Naive B cell (primary cell): Measurements from ENCODE around the gene EEF1B2. TPM values are rescaled to one million over a fixed set of nuclear protein-coding genes. Genes with fewer than 3 reads are reported as not detected.
"Not testable (repeated sequence)": the region's sequence is repeated elsewhere in the genome, so short reads cannot be mapped to it uniquely, and the experiment has no call there.

Experiments used
- ATAC-seq, 2 donors: fragments of 150-1000 bp; cut with Tn5 transposase; 2 replicates each; pipeline ENCODE4 v1.10.0; 2021; ENCODE audit warnings: low read depth in 2 of 2, mild to moderate bottlenecking in 2 of 2, moderate library complexity in 2 of 2
- DNase-seq: peaks from one replicate; pipeline ENCODE4 v3.0.0; 2022
- H3K27ac Mint-ChIP-seq, 6 donors: one replicate each; pipeline ENCODE4 v1.8.0; 2020 to 2022; ENCODE audit warnings: mild to moderate bottlenecking in 6 of 6, mixed read lengths in 6 of 6, moderate library complexity in 5 of 6, inconsistent platforms in 2 of 6
- H3K27me3 Mint-ChIP-seq, 3 donors: one replicate each; pipeline ENCODE4 v1.8.0; 2021 to 2022; ENCODE audit warnings: mixed read lengths in 3 of 3, mild to moderate bottlenecking in 1 of 3
- H3K36me3 Mint-ChIP-seq, 2 donors: one replicate each; pipeline ENCODE4 v1.8.0; 2020 to 2022; ENCODE audit warnings: mixed read lengths in 2 of 2, inconsistent platforms in 1 of 2, mild to moderate bottlenecking in 1 of 2
- H3K4me1 Mint-ChIP-seq, 3 donors: one replicate each; pipeline ENCODE4 v1.8.0; 2020 to 2022; ENCODE audit warnings: mixed read lengths in 3 of 3, inconsistent platforms in 1 of 3, mild to moderate bottlenecking in 1 of 3, moderate library complexity in 1 of 3
- H3K4me3 Mint-ChIP-seq, 8 donors: one replicate each; pipeline ENCODE4 v1.8.0; 2020 to 2022; ENCODE audit warnings: mild to moderate bottlenecking in 8 of 8, mixed read lengths in 8 of 8, moderate library complexity in 8 of 8, inconsistent platforms in 2 of 8
- H3K9me3 Mint-ChIP-seq, 7 donors: one replicate each; pipeline ENCODE4 v1.8.0; 2020 to 2022; ENCODE audit warnings: mixed read lengths in 7 of 7, mild to moderate bottlenecking in 5 of 7, inconsistent platforms in 2 of 7, moderate library complexity in 1 of 7
- polyA plus RNA-seq, 6 donors: library from polyadenylated mRNA; unstranded; fragments of 300-500 nt; fragmentation: Illumina TruSeq; gene quantifications; one replicate each; pipeline ENCODE4 v1.2.3, GENCODE V29; 2021; ENCODE audit warnings: low read depth in 6 of 6

EEF1B2 gene
- polyA plus RNA-seq, 6 donors from 2014 or later, result 884 to 1,277 (median 1,025) TPM

- Mint-ChIP-seq H3K4me1 (no peaks in the 10 kb centered on the region), H3K4me3 (no peak overlapping the region), H3K9me3 (no peaks in the 10 kb centered on the region), H3K27me3 (peaks cover 0 to 6% (median 0%) of the 10 kb centered on the region in 3 donors), H3K27ac (no peak overlapping the region), H3K36me3 (no peaks in the 10 kb centered on the region)
- no peak for ATAC-seq
- DNase-seq, result no peak
Observed at GRCh38 chr2:206176121-206176520, 16.4 kb downstream of the EEF1B2 start.

DNA sequence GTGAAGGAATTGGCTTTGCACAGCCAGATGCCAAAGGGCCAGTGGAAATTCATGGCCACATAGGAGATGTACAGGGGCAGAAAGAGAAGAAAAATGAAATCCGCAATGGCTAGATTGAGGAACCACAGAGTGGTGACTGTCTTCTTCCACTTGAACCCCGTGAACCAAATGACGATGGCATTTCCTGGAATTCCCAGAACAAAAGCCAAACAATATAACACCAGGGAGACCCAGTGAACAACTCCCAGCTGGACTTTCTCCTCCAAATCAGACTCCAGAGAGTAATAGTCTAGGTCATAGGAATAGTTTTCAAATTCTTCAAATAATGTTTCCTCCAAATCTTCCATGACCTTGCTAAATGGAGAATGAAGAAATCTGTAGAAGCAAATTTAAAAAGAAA, 17.2 kb downstream of the EEF1B2 start:
- DNase-seq (no peak), ATAC-seq (no peak)

GRCh38 chr2:206181526-206181925, 21.8 kb downstream of the EEF1B2 start:
- H3K4me3 Mint-ChIP-seq, H3K36me3 Mint-ChIP-seq, H3K9me3 Mint-ChIP-seq, H3K4me1 Mint-ChIP-seq, H3K27ac Mint-ChIP-seq, ATAC-seq, DNase-seq: not testable (repeated sequence)
- H3K27me3 Mint-ChIP-seq, result peaks cover 8 to 11% (median 8%) of the 10 kb centered on the region in 3 donors

More for the DNA sequence above, 17.2 kb downstream of the EEF1B2 start:
- Mint-ChIP-seq H3K27ac (no peak overlapping the region), H3K27me3 (peaks cover 0 to 6% (median 0%) of the 10 kb centered on the region in 3 donors), H3K4me1 (no peaks in the 10 kb centered on the region), H3K9me3 (no peaks in the 10 kb centered on the region), H3K4me3 (no peak overlapping the region), H3K36me3 (no peaks in the 10 kb centered on the region)

DNA sequence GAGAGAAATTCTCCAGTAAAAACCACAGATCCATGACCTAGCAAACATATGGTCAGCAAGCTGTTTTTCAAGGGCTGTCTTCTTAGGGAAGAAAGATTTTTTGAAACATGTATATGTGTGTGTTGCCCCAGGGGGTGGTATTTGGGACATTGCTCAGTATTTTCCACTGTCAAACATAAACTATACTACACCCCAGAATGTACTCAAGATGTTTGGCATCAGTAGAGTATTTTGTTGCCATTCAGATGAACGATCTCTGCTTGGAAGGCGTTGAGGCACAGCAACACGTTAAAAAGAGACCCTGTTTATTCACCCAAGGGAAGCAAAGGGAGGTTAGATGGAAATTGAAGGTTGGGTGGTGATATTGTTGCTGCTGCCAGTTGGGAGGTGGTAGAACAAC, 30.0 kb downstream of the EEF1B2 start:
- no peak for ATAC-seq
- Mint-ChIP-seq H3K27me3 (peaks cover 17 to 31% (median 21%) of the 10 kb centered on the region in 3 donors), H3K27ac (no peak overlapping the region), H3K9me3 (peaks cover 0 to 2% (median 0%) of the 10 kb centered on the region in 7 donors), H3K36me3 (no peaks in the 10 kb centered on the region), H3K4me1 (no peaks in the 10 kb centered on the region), H3K4me3 (no peak overlapping the region)
- no peak for DNase-seq

DNA sequence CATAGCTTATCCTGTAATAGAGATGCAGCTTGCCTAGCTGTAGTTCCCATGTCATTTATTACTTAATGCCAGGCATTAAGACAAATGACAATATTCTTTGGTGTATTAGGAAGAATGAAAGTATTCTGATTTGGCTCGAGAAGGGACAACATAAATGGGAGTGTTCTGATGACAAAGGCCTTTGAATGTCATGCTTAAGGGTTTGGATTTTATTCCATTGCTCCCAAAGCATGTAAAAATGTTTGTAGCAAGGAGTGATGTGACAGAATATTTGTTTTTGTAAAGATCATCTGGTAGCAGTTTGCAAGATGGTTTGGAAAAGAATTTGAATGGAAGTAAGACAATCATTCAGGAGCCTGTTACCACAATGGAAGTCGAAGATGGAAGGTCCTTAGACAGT, 30.4 kb downstream of the EEF1B2 start:
- DNase-seq (no peak), ATAC-seq (no peak)
- Mint-ChIP-seq H3K9me3 (peaks cover 0 to 2% (median 0%) of the 10 kb centered on the region in 7 donors), H3K4me3 (no peak overlapping the region), H3K27ac (no peak overlapping the region), H3K27me3 (peaks cover 21 to 36% (median 24%) of the 10 kb centered on the region in 3 donors), H3K36me3 (no peaks in the 10 kb centered on the region), H3K4me1 (no peaks in the 10 kb centered on the region)

DNA sequence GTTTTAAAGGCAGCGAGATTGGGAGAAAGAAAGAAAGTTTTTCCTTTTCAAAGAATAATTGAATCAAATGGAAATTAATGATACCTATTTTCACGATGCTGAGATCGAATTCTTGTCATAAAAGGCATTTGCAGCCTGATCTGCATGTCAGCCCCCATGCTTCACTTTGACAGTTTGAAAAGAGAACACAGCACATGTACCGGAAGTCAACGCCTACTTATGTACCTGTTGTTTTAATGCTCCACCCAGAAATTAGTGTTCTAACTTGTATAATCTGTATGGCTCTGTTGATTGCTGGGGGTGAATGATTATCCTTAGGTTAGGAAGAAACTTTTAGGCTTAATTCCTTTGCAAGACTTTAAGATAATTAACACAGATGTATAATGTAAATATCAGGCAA, 31.0 kb downstream of the EEF1B2 start:
- H3K27ac Mint-ChIP-seq, result no peak overlapping the region

GRCh38 chr2:206192157-206192556, 32.5 kb downstream of the EEF1B2 start:
- H3K27me3 Mint-ChIP-seq, result peaks cover 21 to 43% (median 27%) of the 10 kb centered on the region in 3 donors
- peaks cover 0 to 2% (median 0%) of the 10 kb centered on the region in 7 donors for H3K9me3 Mint-ChIP-seq
- H3K4me1 Mint-ChIP-seq, result no peaks in the 10 kb centered on the region
- H3K36me3 Mint-ChIP-seq, result no peaks in the 10 kb centered on the region
- ATAC-seq (no peak), DNase-seq (no peak)
- H3K4me3 Mint-ChIP-seq, result no peak overlapping the region
- no peak overlapping the region for H3K27ac Mint-ChIP-seq

More for the DNA sequence above, 31.0 kb downstream of the EEF1B2 start:
- Mint-ChIP-seq H3K27me3 (peaks cover 21 to 36% (median 23%) of the 10 kb centered on the region in 3 donors), H3K4me3 (no peak overlapping the region), H3K9me3 (peaks cover 0 to 2% (median 0%) of the 10 kb centered on the region in 7 donors), H3K4me1 (no peaks in the 10 kb centered on the region), H3K36me3 (no peaks in the 10 kb centered on the region)
- no peak for ATAC-seq
- no peak for DNase-seq

GRCh38 chr2:206193671-206194357, 34.1 kb downstream of the EEF1B2 start:
- Mint-ChIP-seq H3K4me3 (no peak overlapping the region), H3K4me1 (no peaks in the 10 kb centered on the region), H3K27me3 (peaks cover 16 to 49% (median 34%) of the 10 kb centered on the region in 3 donors), H3K27ac (no peak overlapping the region), H3K9me3 (peaks cover 0 to 2% (median 0%) of the 10 kb centered on the region in 7 donors), H3K36me3 (no peaks in the 10 kb centered on the region)
- ATAC-seq (no peak), DNase-seq (no peak)

DNA sequence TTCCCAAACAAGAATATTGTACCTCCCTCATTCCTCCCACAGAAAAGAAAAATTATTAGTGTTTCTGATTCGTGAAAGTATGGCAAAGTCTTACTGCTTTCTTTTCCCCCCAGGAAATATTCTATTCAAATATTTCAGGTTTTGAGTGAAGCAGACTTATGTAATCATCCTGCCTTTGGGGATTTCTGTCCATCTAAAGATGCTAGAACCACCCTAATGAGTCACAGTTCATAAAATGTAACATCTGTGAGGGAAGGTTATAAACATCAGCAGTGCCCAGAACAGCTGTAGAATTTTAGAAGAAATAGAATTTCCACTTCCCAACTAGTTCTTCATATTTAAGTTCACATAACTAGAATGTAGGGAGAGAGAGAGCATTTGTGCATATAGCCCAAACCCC, 39.0 kb downstream of the EEF1B2 start:
- Mint-ChIP-seq H3K9me3 (peaks cover 0 to 3% (median 2%) of the 10 kb centered on the region in 7 donors), H3K27me3 (peaks cover 10 to 64% (median 38%) of the 10 kb centered on the region in 3 donors), H3K36me3 (no peaks in the 10 kb centered on the region), H3K27ac (peak overlapping the region in 1 of 6 donors; percentile 8), H3K4me1 (peaks cover 0 to 4% (median 0%) of the 10 kb centered on the region in 3 donors), H3K4me3 (no peak overlapping the region)
- ATAC-seq, result no peak
- no peak for DNase-seq

DNA sequence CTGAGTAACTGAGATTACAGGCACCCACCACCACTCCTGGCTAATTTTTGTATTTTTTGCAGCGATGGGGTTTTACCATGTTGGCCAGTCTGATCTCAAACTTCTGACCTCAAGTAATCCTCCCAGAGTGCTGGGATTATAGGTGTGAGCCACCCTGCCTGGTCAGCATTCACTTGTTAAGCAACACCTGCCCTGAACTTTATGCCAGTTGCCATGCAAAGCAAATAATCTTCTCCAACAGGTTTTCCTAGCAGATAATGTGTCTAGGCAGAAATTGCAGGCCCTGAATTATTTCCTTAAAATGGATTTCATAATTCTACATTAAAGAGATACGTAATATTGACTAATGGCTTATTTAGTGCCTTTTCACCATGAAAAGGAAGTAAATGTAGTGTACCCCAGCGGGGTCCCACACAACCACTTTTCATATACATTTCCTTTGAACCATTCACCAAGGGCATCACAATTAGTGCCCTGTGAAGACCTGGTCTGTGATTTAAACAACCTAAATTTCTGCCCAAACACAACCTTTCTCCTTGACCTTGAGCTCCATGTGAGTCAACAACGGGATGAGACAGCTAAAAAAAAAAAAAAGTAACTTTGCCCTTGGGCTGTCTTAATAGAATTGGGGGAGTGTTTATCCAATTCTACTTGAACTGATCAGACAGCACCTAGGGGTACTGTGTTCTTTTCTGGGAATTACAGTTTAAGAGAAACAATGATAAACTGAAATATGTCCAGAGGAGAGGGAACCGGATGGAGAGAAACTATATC, 41.6 kb downstream of the EEF1B2 start:
- no peak overlapping the region for H3K27ac Mint-ChIP-seq
- ATAC-seq (no peak), DNase-seq (no peak)
- no peaks in the 10 kb centered on the region for H3K36me3 Mint-ChIP-seq
- no peak overlapping the region for H3K4me3 Mint-ChIP-seq
- peaks cover 0 to 54% (median 28%) of the 10 kb centered on the region in 3 donors for H3K27me3 Mint-ChIP-seq
- peaks cover 0 to 5% (median 2%) of the 10 kb centered on the region in 3 donors for H3K4me1 Mint-ChIP-seq
- peaks cover 0 to 5% (median 2%) of the 10 kb centered on the region in 7 donors for H3K9me3 Mint-ChIP-seq

DNA sequence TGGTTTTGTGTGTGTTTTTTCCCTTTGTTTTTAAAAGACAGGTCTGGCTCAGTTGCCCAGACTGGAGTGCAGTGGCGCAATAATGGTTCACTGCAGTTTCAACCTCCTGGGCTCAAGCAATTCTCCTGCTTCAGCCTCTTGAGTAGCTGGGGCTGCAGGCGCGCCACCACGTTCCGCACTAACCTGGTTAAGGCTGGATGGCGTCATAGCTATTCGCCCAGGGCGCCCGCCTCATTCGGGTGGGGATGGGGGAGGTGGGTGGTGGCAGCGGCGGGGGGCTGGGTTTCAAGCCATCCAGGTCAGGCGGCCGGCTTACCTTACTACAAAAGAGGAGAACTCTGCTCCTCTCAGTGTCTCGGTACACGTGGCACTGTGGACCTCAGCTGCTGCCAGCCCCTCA, 42.8 kb downstream of the EEF1B2 start:
- no peak for ATAC-seq
- Mint-ChIP-seq H3K9me3 (peaks cover 0 to 5% (median 2%) of the 10 kb centered on the region in 7 donors), H3K36me3 (no peaks in the 10 kb centered on the region), H3K27me3 (peaks cover 0 to 48% (median 19%) of the 10 kb centered on the region in 3 donors), H3K4me3 (no peak overlapping the region), H3K27ac (peak overlapping the region in 1 of 6 donors; percentile 3), H3K4me1 (peaks cover 0 to 5% (median 2%) of the 10 kb centered on the region in 3 donors)
- no peak for DNase-seq

- H3K4me3 Mint-ChIP-seq, result no peak overlapping the region
- DNase-seq (no peak), ATAC-seq (no peak)
- H3K9me3 Mint-ChIP-seq, result peaks cover 0 to 5% (median 2%) of the 10 kb centered on the region in 7 donors
- no peak overlapping the region for H3K27ac Mint-ChIP-seq
- H3K4me1 Mint-ChIP-seq, result peaks cover 0 to 5% (median 2%) of the 10 kb centered on the region in 3 donors
- H3K36me3 Mint-ChIP-seq, result no peaks in the 10 kb centered on the region
- H3K27me3 Mint-ChIP-seq, result peaks cover 0 to 40% (median 11%) of the 10 kb centered on the region in 3 donors
Observed at GRCh38 chr2:206203331-206203730, 43.6 kb downstream of the EEF1B2 start.

GRCh38 chr2:206204710-206205109, 45.0 kb downstream of the EEF1B2 start:
- H3K4me3 Mint-ChIP-seq, result no peak overlapping the region
- no peak for DNase-seq
- H3K27ac Mint-ChIP-seq, result no peak overlapping the region
- peaks cover 0 to 5% (median 0%) of the 10 kb centered on the region in 7 donors for H3K9me3 Mint-ChIP-seq
- no peaks in the 10 kb centered on the region for H3K36me3 Mint-ChIP-seq
- peaks cover 0 to 27% (median 8%) of the 10 kb centered on the region in 3 donors for H3K27me3 Mint-ChIP-seq
- H3K4me1 Mint-ChIP-seq, result peaks cover 0 to 5% (median 2%) of the 10 kb centered on the region in 3 donors
- ATAC-seq, result no peak
